Testis (tissue), 2 donors: ENCODE data around the gene CLNK.

Source experiments
- POLR2A ChIP-seq: fragments of 450-650 bp; IDR thresholded peaks from one replicate; pipeline ENCODE4 v1.6.1; 2017; ENCODE audit warnings: antibody characterized with exemption, mild to moderate bottlenecking, moderate library complexity
- TF ChIP-seq, protein P1 (sequence below), 3 experiments: fragments of 450-650 bp in 2 of 3; fragments of 200-600 bp in 1 of 3; sonication (generic) in 1 of 3; IDR thresholded peaks; one replicate each; pipeline ENCODE4 v1.5.1; 2016 to 2019; ENCODE audit warnings: antibody characterized with exemption in 3 of 3, mild to moderate bottlenecking in 2 of 3, moderate library complexity in 1 of 3

DNA sequence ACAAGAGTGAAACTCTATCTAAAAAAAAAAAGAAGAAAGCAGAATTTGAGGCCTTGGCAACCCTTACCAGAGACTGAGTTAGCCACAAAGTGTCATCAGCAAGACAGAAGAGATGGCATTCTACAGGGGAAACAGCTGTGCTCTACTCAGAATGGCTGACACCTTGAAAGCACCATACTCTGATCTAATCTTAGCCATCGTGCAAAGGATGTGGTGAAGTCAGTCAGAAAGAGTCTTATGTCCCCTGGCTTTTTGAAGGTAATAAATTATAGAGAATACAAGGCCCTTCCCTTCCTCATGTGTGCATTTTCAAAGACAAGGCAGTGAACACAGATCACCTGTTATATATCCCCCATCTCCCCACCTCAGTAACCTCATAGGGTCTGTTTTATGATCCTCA lies 13.2 kb downstream of the CLNK start:
- TF ChIP-seq, protein P1, sequence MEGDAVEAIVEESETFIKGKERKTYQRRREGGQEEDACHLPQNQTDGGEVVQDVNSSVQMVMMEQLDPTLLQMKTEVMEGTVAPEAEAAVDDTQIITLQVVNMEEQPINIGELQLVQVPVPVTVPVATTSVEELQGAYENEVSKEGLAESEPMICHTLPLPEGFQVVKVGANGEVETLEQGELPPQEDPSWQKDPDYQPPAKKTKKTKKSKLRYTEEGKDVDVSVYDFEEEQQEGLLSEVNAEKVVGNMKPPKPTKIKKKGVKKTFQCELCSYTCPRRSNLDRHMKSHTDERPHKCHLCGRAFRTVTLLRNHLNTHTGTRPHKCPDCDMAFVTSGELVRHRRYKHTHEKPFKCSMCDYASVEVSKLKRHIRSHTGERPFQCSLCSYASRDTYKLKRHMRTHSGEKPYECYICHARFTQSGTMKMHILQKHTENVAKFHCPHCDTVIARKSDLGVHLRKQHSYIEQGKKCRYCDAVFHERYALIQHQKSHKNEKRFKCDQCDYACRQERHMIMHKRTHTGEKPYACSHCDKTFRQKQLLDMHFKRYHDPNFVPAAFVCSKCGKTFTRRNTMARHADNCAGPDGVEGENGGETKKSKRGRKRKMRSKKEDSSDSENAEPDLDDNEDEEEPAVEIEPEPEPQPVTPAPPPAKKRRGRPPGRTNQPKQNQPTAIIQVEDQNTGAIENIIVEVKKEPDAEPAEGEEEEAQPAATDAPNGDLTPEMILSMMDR (IDR thresholded peaks at IDR 0.05), result no peak
- no peak for TF ChIP-seq POLR2A
